ENCODE measurements around the gene GPR161. TPM values are rescaled to one million over a fixed set of nuclear protein-coding genes. Genes with fewer than 3 reads are reported as not detected.

The GPR161 gene
- total and polyA plus RNA-seq, 2 experiments from 2014 or later: 7.9 to 11.6 TPM

DNA sequence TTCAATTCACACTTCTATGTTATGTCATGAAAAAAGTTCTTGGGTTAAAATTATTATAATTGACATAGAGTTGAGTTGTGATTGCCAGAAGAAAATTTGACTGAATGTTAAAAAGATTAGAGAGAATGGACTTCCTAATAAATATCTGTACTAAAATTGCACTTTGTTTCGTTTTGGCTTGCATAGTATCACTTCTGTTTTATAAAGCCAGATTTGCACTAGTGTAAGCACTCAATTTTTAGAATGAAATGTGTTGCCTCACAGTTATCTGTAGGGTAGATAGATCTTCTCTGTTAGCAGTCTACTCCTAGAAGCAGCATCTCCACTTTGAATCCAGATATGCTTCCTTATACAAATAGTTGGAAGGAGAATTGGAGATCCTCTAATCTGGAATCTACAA lies 104.7 kb downstream of the GPR161 start (continued):
- TF ChIP-seq, protein P1, sequence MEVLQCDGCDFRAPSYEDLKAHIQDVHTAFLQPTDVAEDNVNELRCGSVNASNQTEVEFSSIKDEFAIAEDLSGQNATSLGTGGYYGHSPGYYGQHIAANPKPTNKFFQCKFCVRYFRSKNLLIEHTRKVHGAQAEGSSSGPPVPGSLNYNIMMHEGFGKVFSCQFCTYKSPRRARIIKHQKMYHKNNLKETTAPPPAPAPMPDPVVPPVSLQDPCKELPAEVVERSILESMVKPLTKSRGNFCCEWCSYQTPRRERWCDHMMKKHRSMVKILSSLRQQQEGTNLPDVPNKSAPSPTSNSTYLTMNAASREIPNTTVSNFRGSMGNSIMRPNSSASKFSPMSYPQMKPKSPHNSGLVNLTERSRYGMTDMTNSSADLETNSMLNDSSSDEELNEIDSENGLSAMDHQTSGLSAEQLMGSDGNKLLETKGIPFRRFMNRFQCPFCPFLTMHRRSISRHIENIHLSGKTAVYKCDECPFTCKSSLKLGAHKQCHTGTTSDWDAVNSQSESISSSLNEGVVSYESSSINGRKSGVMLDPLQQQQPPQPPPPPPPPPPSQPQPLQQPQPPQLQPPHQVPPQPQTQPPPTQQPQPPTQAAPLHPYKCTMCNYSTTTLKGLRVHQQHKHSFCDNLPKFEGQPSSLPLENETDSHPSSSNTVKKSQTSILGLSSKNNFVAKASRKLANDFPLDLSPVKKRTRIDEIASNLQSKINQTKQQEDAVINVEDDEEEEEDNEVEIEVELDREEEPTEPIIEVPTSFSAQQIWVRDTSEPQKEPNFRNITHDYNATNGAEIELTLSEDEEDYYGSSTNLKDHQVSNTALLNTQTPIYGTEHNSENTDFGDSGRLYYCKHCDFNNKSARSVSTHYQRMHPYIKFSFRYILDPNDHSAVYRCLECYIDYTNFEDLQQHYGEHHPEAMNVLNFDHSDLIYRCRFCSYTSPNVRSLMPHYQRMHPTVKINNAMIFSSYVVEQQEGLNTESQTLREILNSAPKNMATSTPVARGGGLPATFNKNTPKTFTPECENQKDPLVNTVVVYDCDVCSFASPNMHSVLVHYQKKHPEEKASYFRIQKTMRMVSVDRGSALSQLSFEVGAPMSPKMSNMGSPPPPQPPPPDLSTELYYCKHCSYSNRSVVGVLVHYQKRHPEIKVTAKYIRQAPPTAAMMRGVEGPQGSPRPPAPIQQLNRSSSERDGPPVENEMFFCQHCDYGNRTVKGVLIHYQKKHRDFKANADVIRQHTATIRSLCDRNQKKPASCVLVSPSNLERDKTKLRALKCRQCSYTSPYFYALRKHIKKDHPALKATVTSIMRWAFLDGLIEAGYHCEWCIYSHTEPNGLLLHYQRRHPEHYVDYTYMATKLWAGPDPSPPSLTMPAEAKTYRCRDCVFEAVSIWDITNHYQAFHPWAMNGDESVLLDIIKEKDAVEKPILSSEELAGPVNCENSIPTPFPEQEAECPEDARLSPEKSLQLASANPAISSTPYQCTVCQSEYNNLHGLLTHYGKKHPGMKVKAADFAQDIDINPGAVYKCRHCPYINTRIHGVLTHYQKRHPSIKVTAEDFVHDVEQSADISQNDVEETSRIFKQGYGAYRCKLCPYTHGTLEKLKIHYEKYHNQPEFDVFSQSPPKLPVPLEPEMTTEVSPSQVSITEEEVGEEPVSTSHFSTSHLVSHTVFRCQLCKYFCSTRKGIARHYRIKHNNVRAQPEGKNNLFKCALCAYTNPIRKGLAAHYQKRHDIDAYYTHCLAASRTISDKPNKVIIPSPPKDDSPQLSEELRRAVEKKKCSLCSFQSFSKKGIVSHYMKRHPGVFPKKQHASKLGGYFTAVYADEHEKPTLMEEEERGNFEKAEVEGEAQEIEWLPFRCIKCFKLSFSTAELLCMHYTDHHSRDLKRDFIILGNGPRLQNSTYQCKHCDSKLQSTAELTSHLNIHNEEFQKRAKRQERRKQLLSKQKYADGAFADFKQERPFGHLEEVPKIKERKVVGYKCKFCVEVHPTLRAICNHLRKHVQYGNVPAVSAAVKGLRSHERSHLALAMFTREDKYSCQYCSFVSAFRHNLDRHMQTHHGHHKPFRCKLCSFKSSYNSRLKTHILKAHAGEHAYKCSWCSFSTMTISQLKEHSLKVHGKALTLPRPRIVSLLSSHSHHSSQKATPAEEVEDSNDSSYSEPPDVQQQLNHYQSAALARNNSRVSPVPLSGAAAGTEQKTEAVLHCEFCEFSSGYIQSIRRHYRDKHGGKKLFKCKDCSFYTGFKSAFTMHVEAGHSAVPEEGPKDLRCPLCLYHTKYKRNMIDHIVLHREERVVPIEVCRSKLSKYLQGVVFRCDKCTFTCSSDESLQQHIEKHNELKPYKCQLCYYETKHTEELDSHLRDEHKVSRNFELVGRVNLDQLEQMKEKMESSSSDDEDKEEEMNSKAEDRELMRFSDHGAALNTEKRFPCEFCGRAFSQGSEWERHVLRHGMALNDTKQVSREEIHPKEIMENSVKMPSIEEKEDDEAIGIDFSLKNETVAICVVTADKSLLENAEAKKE (CRISPR knock-in tag; IDR thresholded peaks at IDR 0.05): no peak

DNA sequence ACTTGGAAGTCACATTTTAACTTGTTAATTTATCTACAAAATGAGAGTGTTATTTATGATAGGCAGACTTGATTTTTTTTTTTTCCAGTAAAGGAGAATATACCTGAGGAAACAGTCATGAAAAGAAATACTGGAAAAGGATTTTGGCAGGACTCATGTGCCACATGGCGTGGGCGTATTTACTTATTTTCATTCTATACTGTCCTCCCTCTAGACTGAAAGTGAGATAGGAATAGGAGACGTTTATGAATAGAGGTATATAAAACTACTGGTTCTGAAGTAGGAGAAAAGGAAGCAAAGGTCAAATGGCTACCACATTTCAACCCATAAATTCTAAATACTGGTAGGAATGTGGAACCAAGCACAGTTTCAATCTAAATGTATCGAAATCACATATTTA lies 105.1 kb downstream of the GPR161 start:
- no peak overlapping the region for H3K4me2 ChIP-seq
- H3F3A ChIP-seq (replicated peaks; ENCODE audit: low read depth): no peaks in the 10 kb centered on the region
- no peaks in the 10 kb centered on the region for H3K9me2 ChIP-seq (ENCODE audit: insufficient read depth)
- Mint-ChIP-seq H3K27me3 (ENCODE audit: insufficient read depth, low read depth, poor library complexity) (no peaks in the 10 kb centered on the region), H3K9me3 (no peaks in the 10 kb centered on the region), H3K4me3 (no peak overlapping the region), H3K36me3 (ENCODE audit: low read depth) (no peaks in the 10 kb centered on the region; the same call in 2 of the 3 replicates), H3K4me1 (no peaks in the 10 kb centered on the region), H3K27ac (no peak overlapping the region)
- no peaks in the 10 kb centered on the region for H3K4me1 ChIP-seq (ENCODE audit: insufficient read depth)
- H2AFZ ChIP-seq: no peak overlapping the region
- no peak overlapping the region for H3K27ac ChIP-seq (ENCODE audit: low read depth)
- no peaks in the 10 kb centered on the region for H3K79me2 ChIP-seq (replicated peaks; ENCODE audit: insufficient read depth)
- no peak overlapping the region for H3K4me3 ChIP-seq
- ATAC-seq (no peak), DNase-seq (ENCODE audit: low spot score) (no peak)
- no peaks in the 10 kb centered on the region for H3K36me3 ChIP-seq (ENCODE audit: insufficient read depth)
- H4K20me1 ChIP-seq (replicated peaks; ENCODE audit: insufficient read depth): no peaks in the 10 kb centered on the region
- no peaks in the 10 kb centered on the region for H3K27me3 ChIP-seq (ENCODE audit: insufficient read depth)
- TF ChIP-seq STAT1 (IDR thresholded peaks at IDR 0.05; ENCODE audit: unreplicated experiment): no peak
- no peak for TF ChIP-seq JUNB (IDR thresholded peaks at IDR 0.05; ENCODE audit: unreplicated experiment)
- no peak for TF ChIP-seq ZNF331 (CRISPR knock-in tag; IDR thresholded peaks at IDR 0.05; ENCODE audit: low read depth)
- TF ChIP-seq CREB1 (CRISPR knock-in tag; IDR thresholded peaks at IDR 0.05; ENCODE audit: low read depth): no peak
- no peak for TF ChIP-seq NANOG (IDR thresholded peaks at IDR 0.05; ENCODE audit: borderline replicate concordance)
- TF ChIP-seq, protein P2, sequence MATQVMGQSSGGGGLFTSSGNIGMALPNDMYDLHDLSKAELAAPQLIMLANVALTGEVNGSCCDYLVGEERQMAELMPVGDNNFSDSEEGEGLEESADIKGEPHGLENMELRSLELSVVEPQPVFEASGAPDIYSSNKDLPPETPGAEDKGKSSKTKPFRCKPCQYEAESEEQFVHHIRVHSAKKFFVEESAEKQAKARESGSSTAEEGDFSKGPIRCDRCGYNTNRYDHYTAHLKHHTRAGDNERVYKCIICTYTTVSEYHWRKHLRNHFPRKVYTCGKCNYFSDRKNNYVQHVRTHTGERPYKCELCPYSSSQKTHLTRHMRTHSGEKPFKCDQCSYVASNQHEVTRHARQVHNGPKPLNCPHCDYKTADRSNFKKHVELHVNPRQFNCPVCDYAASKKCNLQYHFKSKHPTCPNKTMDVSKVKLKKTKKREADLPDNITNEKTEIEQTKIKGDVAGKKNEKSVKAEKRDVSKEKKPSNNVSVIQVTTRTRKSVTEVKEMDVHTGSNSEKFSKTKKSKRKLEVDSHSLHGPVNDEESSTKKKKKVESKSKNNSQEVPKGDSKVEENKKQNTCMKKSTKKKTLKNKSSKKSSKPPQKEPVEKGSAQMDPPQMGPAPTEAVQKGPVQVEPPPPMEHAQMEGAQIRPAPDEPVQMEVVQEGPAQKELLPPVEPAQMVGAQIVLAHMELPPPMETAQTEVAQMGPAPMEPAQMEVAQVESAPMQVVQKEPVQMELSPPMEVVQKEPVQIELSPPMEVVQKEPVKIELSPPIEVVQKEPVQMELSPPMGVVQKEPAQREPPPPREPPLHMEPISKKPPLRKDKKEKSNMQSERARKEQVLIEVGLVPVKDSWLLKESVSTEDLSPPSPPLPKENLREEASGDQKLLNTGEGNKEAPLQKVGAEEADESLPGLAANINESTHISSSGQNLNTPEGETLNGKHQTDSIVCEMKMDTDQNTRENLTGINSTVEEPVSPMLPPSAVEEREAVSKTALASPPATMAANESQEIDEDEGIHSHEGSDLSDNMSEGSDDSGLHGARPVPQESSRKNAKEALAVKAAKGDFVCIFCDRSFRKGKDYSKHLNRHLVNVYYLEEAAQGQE (IDR thresholded peaks at IDR 0.05; ENCODE audit: unreplicated experiment): no peak
- TF ChIP-seq ZNF114 (CRISPR knock-in tag; IDR thresholded peaks at IDR 0.05): no peak
- no peak for TF ChIP-seq POLR2AphosphoS5 (IDR thresholded peaks at IDR 0.05; ENCODE audit: low read depth)
